Hepatocyte (in vitro differentiated cells): ENCODE measurements around the gene ARL14.

Experiments used
- CTCF ChIP-seq: fragments of 200-600 bp; sonication (generic); IDR thresholded peaks from 2 replicates; pipeline ENCODE4 v1.5.1; 2016; ENCODE audit warnings: antibody characterized with exemption, mild to moderate bottlenecking; ENCODE audit not compliant: poor library complexity
- EZH2phosphoT487 ChIP-seq: fragments of 200-600 bp; sonication (generic); IDR thresholded peaks from one replicate; pipeline ENCODE4 v1.6.1; 2018; ENCODE audit warnings: antibody characterized with exemption, mild to moderate bottlenecking, low read depth, moderate library complexity; ENCODE audit not compliant: unreplicated experiment, severe bottlenecking

- TF ChIP-seq CTCF (no peak), EZH2phosphoT487 (no peak)
Observed at GRCh38 chr3:160637086-160637485, 39.9 kb upstream of the ARL14 start.
